ENCODE measurements around the gene IPPK.

The IPPK gene

DNA sequence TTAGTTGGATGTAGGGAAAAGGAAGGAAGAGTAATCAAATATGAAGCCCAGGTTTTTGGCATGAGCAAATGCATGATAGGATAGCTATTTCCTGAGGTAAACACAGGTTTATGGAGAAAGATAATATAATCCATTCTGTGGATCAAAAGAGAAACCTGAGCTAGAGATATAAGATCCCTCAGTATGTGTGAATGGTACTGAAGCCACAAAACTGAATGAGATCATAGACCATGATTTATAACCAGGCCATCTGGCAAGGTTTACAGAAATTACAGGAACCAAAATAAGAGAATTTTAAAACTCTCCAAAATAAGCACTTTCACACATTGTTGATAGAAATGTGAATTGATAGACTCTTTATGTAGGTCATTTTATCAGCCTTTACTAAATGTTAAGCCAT, 105.4 kb downstream of the IPPK start:
- H3K4me3 ChIP-seq (ENCODE audit: low read depth, low read length) = no peak overlapping the region
- TF ChIP-seq, protein P1, sequence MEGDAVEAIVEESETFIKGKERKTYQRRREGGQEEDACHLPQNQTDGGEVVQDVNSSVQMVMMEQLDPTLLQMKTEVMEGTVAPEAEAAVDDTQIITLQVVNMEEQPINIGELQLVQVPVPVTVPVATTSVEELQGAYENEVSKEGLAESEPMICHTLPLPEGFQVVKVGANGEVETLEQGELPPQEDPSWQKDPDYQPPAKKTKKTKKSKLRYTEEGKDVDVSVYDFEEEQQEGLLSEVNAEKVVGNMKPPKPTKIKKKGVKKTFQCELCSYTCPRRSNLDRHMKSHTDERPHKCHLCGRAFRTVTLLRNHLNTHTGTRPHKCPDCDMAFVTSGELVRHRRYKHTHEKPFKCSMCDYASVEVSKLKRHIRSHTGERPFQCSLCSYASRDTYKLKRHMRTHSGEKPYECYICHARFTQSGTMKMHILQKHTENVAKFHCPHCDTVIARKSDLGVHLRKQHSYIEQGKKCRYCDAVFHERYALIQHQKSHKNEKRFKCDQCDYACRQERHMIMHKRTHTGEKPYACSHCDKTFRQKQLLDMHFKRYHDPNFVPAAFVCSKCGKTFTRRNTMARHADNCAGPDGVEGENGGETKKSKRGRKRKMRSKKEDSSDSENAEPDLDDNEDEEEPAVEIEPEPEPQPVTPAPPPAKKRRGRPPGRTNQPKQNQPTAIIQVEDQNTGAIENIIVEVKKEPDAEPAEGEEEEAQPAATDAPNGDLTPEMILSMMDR (IDR thresholded peaks at IDR 0.05; ENCODE audit: low read depth, low read length) = no peak

Measured in WI38 (cell line).